ENCODE measurements around the gene CTTNBP2NL.

CTTNBP2NL gene, protein sequence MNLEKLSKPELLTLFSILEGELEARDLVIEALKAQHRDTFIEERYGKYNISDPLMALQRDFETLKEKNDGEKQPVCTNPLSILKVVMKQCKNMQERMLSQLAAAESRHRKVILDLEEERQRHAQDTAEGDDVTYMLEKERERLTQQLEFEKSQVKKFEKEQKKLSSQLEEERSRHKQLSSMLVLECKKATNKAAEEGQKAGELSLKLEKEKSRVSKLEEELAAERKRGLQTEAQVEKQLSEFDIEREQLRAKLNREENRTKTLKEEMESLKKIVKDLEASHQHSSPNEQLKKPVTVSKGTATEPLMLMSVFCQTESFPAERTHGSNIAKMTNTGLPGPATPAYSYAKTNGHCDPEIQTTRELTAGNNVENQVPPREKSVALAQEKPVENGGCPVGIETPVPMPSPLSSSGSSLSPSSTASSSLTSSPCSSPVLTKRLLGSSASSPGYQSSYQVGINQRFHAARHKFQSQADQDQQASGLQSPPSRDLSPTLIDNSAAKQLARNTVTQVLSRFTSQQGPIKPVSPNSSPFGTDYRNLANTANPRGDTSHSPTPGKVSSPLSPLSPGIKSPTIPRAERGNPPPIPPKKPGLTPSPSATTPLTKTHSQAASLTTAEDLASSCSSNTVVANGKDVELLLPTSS
- total RNA-seq: 23.8 to 109 (median 60.3) reads per million in 17 experiments

DNA sequence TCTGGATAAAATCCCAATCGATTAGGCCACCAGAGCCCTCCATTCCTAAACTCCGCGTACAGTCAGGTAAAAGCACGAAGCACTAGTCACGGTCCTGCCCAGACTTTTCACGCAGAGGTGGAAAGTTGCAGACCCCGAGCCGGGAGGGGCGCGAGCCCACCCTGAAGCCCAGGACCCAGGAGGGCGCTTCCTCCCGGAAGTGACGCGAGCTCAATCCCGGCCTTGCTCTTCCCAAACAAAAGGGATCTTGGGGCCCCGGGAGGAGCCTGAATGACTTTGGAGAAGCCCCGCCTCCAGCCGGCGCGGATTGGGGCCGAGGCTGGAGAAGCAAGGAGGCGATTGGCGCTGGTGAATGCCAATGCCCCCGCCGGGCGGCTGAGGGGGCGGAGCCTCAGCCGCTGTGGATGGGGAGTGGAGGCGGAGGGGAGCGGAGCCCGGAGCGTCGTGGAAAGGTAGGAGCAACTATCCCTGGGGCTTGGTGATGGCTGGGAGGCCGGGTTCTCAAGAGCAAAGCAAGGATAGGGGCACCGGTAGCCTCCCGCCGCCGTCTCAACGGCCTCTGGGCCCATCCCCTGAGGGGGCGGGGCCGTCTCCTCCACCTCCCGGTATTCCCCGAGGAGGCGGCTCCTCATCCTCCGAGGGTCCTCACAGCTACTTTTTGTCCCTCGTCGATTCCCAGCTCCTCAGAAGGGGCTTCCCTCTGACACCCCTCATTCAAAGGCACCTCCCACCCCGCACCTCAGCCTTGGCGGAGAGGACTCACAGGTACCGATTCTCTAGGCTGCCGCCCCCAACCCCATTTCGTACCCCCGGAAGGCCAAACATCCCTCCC is at the start of gene CTTNBP2NL:
CTTNBP2NL (plus strand) TSS at position 394 of the 832 bp plus-strand sequence. CDS start 19,952 bp downstream, outside the sequence.
- DNase-seq: peak; percentile 93 to 97 (median 94)

DNA sequence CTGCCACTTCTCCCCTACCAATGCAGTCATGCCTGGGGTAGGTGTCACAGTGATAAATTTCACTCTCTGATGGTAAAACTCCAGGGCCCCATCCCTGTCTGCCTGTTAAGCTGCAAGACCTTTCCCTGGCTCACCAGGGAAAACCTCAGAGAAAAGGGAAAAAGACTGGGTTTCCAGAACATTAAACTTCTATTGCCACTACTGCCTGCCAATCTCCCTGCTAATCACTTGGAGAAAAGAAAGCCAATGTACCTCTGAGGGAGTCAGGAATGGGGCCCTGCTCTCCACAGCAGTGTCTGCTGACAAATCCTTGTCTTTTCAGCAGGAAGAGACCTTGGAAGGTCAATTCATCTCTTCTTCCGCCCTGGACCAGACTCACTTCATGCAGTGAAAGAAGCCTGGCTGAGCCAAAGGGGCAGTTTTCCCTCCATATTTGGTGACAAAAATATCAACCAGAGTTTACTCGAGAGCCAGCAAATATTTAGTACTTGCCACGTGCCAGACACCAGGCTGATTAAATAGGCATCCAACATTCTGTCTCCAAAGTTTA is 49.1 kb upstream of the CTTNBP2NL start:
- DNase-seq: no peak

DNA sequence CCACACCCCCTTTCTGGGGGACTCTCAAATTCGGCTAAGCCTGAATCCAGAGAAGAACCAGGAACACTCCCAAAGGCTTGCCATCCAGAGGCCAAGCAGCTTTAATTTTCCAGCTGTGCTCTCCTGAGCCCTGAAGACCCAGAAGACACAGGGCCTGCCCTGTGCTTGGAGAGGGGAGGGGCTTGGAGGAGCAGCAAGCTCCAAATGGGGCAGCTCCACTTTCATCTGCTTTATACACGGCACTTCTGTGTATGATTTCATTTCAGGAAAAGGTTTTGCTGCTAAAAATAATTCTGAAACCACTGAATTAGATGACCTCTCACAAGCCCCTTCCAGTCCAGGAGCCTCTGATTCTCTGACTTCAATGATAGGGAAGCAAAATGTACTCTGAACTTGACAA is 39.2 kb upstream of the CTTNBP2NL start:
- DNase-seq: no peak

DNA sequence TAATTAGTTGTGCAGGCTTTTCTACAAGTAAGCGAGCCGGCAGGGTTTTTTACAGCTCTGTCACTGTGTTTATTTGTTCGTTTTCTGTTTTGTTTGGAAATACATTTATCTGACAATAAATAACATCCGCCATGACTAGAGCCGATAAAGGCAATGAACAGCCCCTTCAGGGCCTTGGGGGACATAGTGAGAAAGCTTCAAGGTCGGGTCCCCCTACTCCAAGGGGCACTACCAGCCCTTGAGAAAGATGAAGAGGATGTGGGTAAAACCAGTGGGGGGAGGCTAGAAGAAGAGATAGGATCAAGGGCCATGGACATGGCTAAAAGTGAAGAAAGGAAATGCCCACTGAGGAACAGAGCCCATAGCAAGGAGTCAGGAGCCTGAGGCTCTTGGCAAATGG is 38.5 kb upstream of the CTTNBP2NL start:
- no peak for DNase-seq

DNA sequence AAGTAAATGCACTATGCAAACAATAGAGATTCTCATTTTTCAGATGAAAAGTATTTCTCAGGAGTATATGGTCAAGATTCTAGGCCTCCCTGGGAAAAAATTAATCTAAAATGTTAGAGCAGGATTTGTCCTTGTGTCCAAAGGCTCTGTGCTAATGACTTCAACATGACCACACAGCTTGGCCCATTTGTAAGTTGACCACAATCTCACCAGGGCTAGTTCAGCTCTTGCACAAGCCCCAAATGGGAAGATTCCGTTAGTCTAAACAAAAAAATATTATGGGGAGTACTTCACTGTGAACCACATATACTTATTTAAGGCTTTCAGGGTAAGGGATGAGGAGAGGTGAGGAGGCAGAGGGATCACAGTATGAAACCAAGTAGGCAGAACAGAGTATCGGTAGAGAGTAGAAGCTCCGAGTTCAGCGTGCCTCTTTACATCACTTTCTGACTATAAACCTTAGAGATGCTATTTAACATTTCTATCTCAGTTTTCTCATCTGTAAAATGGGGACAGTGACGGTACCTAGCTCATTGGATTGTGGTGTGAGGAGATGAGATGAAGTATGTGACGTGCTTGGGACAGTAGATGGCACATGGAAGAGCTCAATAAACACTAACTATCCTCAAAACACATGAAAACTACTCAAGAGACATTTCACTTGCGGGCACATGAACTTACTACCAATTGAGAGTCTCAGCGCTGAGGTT is 37.8 kb upstream of the CTTNBP2NL start:
- no peak for DNase-seq

DNA sequence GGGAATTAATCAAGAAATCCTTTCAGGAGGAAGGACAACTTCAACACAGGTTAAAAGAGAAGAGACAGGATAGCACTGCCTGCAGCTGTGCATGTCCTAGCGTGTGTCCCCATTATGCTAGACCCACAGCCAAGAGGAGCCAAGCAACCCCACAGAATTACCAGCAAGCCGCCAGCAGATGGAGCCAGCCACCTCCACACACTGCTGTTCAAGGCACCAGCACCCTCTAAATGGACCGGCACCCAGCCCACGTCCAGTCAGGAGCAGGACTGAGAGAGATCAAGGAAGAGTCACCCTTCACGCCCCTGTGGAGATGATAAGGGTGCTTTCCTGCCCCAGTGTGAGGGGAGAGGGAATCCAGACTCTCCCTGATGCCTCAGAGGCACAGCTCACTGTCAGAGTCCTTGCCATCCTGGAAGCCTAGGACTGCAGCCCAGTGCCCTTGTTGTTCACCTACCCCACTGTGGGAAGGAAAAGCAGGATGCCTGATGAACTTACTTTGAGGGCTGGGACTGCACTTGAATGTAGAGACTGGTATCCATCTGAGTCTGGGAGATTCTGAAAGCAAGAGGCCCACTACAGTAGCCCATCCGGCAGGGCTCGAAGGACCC is 37.1 kb upstream of the CTTNBP2NL start:
- peak; percentile 43 to 61 (median 53) for DNase-seq

DNA sequence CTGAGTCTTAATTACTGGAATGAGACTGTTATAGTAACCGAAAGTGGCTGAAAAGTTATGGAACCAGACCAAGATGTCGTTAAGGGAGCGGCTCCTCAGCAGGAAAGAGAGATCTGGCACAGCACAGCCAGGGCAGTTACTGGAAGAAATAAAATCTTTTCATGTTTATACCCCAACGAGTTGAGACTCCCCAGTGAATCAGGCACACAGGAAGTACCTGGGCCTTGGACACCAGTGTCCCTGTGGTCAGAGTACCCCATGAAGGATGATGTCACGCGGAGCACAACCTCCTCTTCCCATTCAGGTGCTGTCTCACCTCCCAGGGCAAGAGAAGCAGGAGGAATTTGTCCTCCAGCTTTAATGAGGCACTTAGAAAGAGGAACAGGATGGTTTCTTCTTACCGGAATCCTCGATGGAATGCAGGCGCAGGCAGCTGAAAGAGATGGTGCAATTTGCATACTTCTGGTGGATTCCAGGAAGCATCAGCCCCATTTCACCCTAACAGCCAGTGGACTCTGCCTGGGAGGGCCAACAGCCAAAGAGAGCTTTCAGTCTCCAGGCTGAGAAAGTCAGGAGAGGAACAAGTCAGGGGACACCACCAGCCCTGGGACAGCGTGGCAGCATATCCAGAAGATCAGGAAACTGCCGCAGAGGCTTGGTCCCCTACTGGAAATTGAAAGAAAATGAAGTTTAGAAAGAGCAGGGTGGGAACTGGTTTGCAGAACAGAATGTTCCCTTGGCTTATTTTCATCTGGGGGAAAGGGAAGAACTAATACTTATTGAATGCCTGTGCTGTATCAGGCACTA is 35.9 kb upstream of the CTTNBP2NL start:
- DNase-seq: peak in 3 of 4 experiments; percentile 6 to 11 (median 7)

DNA sequence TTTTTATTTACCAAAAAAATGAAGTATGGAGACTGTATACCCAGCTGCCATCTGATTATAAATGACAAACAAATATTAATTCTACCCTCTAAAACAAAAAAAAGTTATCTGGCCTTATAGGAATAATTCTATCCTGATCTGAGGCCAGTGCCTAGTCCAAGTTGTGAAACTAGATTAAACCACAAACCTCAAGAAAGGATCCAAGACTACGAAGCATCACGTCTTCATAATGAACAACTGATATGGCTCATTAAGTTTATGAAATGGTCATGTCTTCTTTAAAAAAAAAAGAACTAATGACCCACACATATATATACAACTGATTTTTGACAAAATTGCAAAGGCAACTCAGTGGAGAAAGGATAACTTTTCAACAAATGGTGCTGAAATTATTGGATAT is 32.4 kb upstream of the CTTNBP2NL start:
- DNase-seq: no peak

DNA sequence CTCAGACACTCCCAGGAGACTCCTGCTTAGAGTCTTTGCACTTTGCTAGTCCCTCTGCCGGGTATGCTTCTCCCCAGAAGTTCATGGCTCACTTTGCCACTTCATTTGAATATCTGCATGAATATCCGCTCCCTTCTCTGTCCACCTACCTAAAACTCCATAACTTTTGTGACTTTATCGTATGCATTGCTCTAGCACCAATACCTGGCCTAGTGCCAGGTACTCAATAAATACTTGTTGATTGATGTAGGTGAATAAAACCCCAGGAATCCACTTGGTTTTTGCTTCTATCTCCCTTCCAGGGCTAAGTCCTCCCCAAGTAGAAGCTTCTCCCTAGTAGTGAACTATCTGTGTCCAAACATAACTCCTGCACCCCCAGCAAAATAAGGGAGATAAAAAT is 27.8 kb upstream of the CTTNBP2NL start:
- no peak for DNase-seq

DNA sequence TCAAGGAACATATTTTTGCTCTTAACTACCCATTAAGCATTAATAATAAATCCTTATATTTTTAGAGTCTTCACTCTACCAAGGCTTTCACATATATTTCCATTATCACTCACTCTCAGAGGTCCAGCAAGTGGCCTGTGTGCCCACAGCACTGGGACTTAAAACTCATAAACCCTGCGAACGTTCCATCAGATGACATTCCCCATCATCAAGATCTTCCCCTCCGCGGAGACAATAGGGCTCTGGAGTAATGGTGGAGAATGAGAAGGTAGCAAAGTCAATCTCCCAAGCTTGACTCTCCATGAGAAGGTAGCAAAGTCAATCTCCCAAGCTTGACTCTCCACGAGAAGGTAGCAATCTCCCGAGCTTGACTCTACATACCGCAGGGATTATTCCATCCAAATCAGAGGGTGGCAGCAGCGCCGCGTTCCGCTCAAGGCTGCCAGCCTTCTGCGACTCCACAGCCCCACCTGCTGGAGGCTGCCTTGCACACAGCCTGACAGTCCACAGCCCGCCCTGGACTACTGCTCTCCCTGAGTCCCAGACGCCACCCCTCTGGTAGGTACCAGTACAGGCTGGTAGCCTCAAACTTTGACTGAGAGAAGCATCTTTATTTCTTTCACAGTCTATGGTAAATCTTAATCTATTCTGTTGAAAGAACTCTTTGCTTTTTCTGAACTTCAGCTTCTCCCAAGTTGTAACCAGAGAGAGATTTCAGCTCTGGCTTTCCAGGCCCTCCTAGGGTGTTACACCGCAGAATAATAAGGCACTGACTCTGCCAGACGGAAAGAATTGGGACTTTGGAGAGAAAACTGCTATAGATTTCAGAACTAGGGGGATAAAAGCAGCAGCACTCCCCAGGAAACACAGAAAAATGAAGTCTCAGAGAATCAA is 26.4 kb upstream of the CTTNBP2NL start:
- peak; percentile 88 to 94 (median 93) for DNase-seq

DNA sequence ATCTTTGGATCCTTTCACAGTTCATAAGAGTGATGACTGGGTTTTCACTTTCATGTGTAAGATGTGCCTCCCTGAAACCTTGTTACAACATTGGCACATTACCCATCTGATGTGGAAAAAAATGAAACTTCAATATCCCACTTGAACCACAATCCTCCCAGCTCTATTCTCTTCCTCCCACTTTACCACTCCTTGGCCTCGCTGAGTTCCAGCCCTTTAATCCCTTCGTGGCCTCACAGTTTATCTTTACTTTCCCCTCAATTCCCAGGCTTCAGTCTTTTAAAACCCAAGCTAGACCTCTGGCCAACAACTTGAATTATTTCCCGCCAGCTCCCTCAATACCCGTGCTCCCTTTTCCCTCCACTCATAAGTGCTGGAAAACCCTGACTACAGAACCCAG is 25.0 kb upstream of the CTTNBP2NL start:
- DNase-seq: no peak

DNA sequence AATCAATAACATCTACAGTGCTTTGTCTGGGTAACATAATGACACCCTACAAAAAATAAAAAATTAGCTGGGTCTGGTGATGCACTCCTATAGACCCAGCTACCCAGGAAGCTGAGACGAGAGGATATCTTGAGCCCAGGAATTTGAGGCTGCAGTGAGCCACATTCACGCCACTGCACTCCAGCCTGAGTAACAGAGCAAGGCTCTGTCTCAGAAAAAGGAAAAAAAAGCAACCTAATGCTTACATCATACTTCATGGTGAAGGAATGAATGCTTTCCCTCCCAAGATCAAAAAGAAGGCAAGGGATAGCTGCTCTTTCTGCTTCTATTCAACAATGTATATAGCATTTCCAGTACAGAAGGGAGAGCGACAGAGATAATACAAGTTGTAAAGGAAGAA is 24.2 kb upstream of the CTTNBP2NL start:
- DNase-seq: no peak

DNA sequence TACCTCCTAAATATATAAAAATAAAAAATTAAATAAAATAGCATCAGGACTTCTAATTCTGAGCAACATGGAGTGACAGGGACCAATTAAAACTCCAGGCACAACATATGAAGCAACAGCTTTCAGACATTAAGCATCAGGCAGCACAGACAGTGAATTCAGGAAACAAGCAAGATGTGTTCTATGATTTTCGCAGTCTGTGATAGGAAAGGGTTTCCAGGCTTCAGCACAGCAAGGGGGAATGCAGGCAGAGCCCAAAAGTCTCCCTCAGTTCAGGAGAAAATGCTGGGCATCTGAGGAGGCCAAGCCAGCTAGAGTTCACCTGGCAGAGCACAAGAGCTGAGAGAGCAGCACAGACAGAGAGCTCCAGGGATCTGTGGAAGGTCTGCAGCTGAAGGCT is 22.2 kb upstream of the CTTNBP2NL start:
- no peak for DNase-seq

DNA sequence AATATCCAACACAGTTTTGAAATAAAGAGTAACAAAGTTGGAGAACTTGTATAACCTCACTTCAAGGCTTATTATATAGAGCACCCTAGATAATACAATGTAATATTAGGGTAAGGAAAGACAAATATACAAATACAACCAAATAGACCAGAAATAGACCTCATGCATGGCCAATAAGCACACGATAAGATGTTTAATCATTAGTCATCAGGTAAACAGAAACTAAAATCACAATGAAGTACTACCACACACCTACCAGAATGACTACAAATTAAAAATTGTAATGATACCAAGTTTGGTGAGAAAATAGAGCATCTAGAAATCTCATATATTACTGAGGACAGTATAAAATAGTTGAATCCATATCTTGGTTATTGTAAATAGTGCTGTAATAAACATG is 20.3 kb upstream of the CTTNBP2NL start:
- DNase-seq: no peak

DNA sequence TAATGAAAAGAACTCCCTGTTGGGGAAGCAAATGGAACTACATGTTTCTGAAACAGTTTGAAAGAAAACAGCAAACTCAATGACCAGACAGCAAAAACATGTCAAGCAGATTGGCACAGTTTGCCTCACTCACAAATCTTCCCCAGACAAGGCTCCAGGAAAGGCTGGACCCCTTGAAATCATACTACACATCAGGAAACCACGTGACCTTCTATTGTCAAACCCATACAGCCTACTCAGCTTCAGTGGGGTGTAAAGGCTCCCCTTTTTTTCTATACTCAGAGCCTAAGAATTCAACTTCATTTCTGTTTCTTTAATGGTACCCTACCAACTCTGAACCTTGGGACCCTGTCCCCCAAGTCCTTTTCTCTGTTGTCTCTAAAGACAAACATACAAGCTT is 15.7 kb upstream of the CTTNBP2NL start:
- DNase-seq: no peak

DNA sequence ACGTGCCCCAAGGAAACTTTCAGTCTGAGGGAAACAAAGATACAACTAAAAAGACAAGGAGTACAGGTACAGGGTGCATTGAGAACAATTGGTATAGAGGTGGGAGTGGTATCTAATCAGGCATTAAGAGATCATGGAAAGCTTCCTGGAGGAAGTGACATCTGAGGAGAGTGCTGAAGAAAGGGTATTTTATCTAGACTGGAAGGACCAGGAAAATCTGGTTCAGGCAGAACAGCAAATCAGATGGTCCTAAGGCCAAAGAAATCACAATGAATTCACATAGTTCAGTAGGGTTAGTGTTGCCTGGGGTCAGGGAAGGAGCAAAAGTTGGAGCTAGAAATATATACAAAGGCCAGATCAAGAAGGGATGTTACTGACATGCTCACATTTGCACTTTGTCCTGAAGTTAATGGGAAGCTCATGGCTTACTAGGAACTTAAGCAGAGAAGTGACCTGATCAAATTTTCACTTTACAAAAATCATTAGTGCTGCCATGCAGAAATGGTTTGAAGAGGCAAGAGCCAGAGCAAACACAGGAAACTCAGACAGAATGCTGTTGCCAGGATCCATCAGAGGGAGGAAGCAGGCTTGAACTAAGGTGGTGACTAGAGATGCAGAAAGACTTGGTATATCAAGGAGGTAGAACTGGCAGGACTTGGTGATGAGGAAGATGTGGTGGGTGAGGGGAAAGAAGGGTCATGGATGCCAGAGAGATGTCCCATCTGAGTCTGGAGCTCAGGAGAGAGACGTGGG is 14.5 kb upstream of the CTTNBP2NL start:
- no peak for DNase-seq

DNA sequence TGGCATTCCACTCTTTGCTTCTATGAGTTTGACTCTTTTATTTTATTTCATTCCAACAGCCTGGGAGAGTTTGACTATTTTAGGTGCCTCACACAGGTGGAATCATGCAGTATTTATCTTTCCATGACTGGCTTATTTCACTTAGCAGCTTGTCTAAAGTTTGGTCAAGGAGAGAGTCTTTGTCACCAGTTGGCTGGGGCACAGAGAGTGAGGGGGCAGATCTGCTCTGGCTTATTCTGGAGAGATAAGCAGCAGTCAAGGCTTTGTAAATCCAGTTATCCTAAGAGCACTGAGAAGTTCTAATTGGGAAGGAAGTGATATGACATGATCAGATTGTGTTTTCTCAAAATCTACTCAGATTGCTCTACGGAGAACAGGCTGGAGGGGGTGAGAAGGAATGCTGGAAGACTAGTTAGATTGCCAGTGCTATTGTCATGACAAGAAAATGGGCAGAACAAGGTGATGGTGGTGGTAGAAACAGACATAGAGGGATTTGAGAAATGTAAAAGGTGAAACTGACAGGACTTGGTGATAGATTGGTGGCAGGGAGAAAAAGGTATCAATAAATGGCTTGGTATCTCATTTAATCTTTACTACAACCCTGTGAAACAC is 12.1 kb upstream of the CTTNBP2NL start:
- no peak for DNase-seq

DNA sequence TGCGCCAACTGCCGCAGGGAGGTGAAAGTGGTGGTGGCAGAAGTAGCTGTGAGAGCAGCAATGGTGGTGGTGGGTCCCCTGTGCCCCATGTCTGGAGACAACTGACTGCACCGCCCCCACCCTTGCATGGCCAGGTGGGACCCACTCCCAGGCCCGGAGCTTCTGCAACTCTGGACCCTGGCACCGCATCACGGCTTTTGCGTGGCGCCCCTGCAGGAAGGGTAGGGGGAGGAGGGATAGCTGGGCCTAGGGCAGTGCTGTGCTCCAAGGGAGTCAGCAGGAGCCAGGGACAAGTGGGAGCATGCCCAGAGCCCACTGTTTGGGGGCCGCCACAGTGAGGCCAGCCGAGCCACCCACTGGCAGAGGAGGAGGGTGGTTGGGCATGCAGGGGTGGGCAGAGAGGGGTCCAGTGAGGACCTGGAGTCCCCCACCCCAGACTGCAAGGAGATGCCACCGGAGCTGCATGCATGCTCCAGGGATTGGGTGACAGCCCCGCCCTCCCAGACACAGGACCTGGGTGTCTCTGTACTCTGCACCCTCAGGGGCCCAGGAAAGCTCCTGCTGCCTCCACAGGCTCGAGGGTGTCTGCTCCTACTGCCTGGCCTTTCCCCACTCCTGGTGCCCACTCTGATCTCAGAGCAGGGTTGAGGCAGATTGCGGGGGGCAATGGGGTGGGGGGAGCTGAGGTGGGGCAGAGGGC is 9.8 kb upstream of the CTTNBP2NL start:
- DNase-seq: no peak
